Measurements from ENCODE around the gene BRAF.

DNA sequence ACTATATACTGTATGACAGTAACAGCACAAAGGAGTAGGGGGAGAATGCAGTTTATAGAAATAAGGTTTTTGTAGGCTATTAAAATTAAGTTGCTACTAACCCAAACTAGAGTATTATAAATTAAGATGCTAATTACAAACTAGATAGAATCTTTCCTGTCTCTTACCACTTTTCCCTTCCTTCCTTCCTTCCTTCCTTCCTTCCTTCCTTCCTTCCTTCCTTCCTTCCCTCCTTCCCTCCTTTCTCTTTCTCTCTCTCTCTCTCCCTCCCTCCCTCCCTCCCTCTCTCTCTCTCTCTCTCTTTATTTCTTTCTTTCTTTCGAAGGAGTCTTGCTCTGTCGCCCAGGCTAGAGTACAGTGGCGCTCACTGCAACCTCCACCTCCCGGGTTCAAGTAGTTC, 36.4 kb upstream of the BRAF start:
- no peak for TF ChIP-seq CTCF (IDR thresholded peaks at IDR 0.05)
- no peak for TF ChIP-seq EZH2phosphoT487 (IDR thresholded peaks at IDR 0.05)
- TF ChIP-seq EZH2 (IDR thresholded peaks at IDR 0.05), result no peak
